Prostate gland (tissue), 2 donors: ENCODE data around the gene ITGA1. TPM values are rescaled to one million over a fixed set of nuclear protein-coding genes. Genes with fewer than 3 reads are reported as not detected.
A peak's percentile ranks its signal among the peaks of the same experiment; 100 is the strongest.

Source experiments
- DNase-seq: peaks from one replicate; pipeline ENCODE4 v3.0.0-alpha.2; 2019; ENCODE audit warnings: low spot score
- H3K27ac ChIP-seq, 2 donors: fragments of 200-600 bp; sonication (generic); 2 replicates each; pipeline ENCODE4 v1.5.1; 2017 to 2019
- H3K27me3 ChIP-seq: fragments of 200-600 bp; sonication (generic); replicated peaks from 2 replicates; pipeline ENCODE4 v1.5.1; 2019; ENCODE audit not compliant: insufficient read depth
- H3K36me3 ChIP-seq, 2 donors: fragments of 200-600 bp; sonication (generic); 1 replicate in 1 of 2; 2 replicates in 1 of 2; pipeline versions ENCODE4 v1.5.1 to v1.8.1; 2017 to 2019
- H3K4me1 ChIP-seq: fragments of 200-600 bp; sonication (generic); replicated peaks from 2 replicates; pipeline ENCODE4 v1.5.1; 2019
- H3K4me3 ChIP-seq, 2 donors: fragments of 200-600 bp; sonication (generic); 2 replicates each; pipeline ENCODE4 v1.5.1; 2017 to 2019
- H3K9me3 ChIP-seq: fragments of 200-600 bp; sonication (generic); 2 replicates; pipeline ENCODE4 v1.5.1; 2017
- CTCF ChIP-seq, 4 experiments: fragments of 200-600 bp in 2 of 4; fragments of 450-650 bp in 2 of 4; sonication (generic) in 2 of 4; IDR thresholded peaks; 1 replicate in 3 of 4; 2 replicates in 1 of 4; pipeline ENCODE4 v1.5.1; 2016 to 2019; ENCODE audit warnings: antibody characterized with exemption in 4 of 4, mild to moderate bottlenecking in 2 of 4, moderate library complexity in 2 of 4
- POLR2A ChIP-seq: fragments of 450-650 bp; IDR thresholded peaks from one replicate; pipeline ENCODE4 v1.6.1; 2016; ENCODE audit warnings: antibody characterized with exemption, mild to moderate bottlenecking
- POLR2AphosphoS5 ChIP-seq: sonication (generic); formaldehyde crosslinking; IDR thresholded peaks from one replicate; pipeline ENCODE4 v1.6.1; 2017; ENCODE audit warnings: antibody characterized with exemption
- WGBS: methylation state at CpG from one replicate; pipeline ENCODE4 v1.1.5; 2018; 5-methylcytosine and 5-hydroxymethylcytosine counted together
- intact Hi-C: fragments of 100-400 bp; cut with DNase I; formaldehyde crosslinking; loops from one replicate; pipeline ENCODE4 v1.14.2; 2022
- total RNA-seq, 2 donors: library from RNA; depleted of rRNA; stranded (reverse); fragments of >200 nt; gene quantifications; one replicate each; pipeline ENCODE4 v1.1.0, GENCODE V29; 2016

The ITGA1 gene
- total RNA-seq, 2 donors from 2014 or later: 43.7 to 78.3 TPM

- TF ChIP-seq CTCF (IDR thresholded peaks at IDR 0.05) (no peak), POLR2AphosphoS5 (no peak), POLR2A (no peak)
- intact Hi-C loops: loop anchor here (5.0 kb wide), 1 partner anchor 90 kb away; no protein-coding TSS in a partner anchor
- Histone ChIP-seq H3K27me3 (no peaks in the 10 kb centered on the region), H3K4me3 (no peak overlapping the region), H3K27ac (no peak overlapping the region), H3K4me1 (peaks cover 4% of the 10 kb centered on the region), H3K36me3 (no peaks in the 10 kb centered on the region), H3K9me3 (no peaks in the 10 kb centered on the region)
- no peak for DNase-seq
- 62% methylated on average over 6 of the region's 6 CpGs for WGBS
Measured at GRCh38 chr5:52892242-52892878, 104.6 kb downstream of the ITGA1 start.

DNA sequence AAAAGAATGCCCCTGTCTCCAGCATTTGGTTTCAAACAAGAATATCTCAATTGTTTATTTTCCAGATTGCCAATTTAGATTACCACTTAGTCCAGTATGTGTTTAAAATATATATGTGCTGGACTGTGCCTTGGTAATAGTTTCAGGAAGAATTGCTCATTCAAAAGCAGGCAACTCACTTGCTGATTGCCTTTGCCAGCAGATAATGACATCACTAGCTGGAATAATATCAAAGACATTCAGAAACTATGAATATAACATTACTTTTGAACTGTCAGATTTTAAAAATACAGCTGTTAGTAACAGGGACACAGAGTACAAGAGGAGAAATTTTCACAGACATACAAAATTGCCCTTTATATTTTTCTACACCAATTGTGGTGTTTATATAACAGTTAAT is 105.4 kb downstream of the ITGA1 start:
- no peak for DNase-seq
- TF ChIP-seq POLR2AphosphoS5: peak; percentile 44
- no peak for TF ChIP-seq CTCF (IDR thresholded peaks at IDR 0.05)
- Histone ChIP-seq H3K36me3 (no peaks in the 10 kb centered on the region), H3K9me3 (no peaks in the 10 kb centered on the region), H3K4me1 (peaks cover 4% of the 10 kb centered on the region), H3K27me3 (no peaks in the 10 kb centered on the region), H3K27ac (peak overlapping the region in 1 of 2 donors; percentile 13), H3K4me3 (no peak overlapping the region)
- intact Hi-C loops: loop anchor here (5.0 kb wide), 1 partner anchor 91 kb away; no protein-coding TSS in a partner anchor

DNA sequence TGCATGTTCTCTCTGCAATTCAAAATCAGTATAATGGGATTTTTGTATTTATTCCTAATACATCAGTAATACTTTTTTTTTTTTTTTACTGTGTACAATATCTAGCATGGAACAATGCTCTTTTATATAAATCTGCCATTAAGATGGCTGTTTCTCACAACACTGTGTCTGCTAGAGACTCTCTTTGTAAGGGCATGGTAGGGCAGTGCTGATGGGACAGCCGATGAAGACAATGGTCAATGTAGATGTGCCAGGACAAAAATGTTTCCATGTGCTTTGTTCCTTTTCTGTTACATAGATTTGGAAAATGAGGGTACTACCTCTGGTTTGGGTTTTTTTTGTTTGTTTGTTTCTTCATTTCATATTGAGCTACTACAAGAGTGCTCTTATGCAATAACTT is 106.1 kb downstream of the ITGA1 start:
- 74% methylated on average over 1 of the region's 1 CpG for WGBS
- no peak for TF ChIP-seq CTCF (IDR thresholded peaks at IDR 0.05)
- TF ChIP-seq POLR2A: no peak
- TF ChIP-seq POLR2AphosphoS5: no peak
- no peak overlapping the region for H3K4me3 ChIP-seq
- peak overlapping the region in 1 of 2 donors; percentile 34 for H3K27ac ChIP-seq
- no peak for DNase-seq
- intact Hi-C loops: loop anchor here (5.0 kb wide), 1 partner anchor 92 kb away; no protein-coding TSS in a partner anchor
- no peaks in the 10 kb centered on the region for H3K27me3 ChIP-seq
- no peaks in the 10 kb centered on the region for H3K36me3 ChIP-seq
- peaks cover 4% of the 10 kb centered on the region for H3K4me1 ChIP-seq
- no peaks in the 10 kb centered on the region for H3K9me3 ChIP-seq

GRCh38 chr5:52894451-52894850 is 106.7 kb downstream of the ITGA1 start:
- peaks cover 4% of the 10 kb centered on the region for H3K4me1 ChIP-seq
- H3K27ac ChIP-seq: peak overlapping the region; percentile 13 to 34
- H3K27me3 ChIP-seq: no peaks in the 10 kb centered on the region
- TF ChIP-seq POLR2A (no peak), POLR2AphosphoS5 (no peak), CTCF (IDR thresholded peaks at IDR 0.05) (no peak)
- intact Hi-C loops: loop anchor here (5.0 kb wide), 1 partner anchor 92 kb away; no protein-coding TSS in a partner anchor
- no peak overlapping the region for H3K4me3 ChIP-seq
- 49% methylated on average over 2 of the region's 2 CpGs for WGBS
- H3K36me3 ChIP-seq: no peaks in the 10 kb centered on the region
- no peaks in the 10 kb centered on the region for H3K9me3 ChIP-seq
- no peak for DNase-seq

- Histone ChIP-seq H3K27me3 (no peaks in the 10 kb centered on the region), H3K27ac (peak overlapping the region; percentile 15 to 34), H3K4me3 (no peak overlapping the region), H3K36me3 (no peaks in the 10 kb centered on the region), H3K4me1 (peaks cover 4% of the 10 kb centered on the region), H3K9me3 (no peaks in the 10 kb centered on the region)
- peak; percentile 30 for TF ChIP-seq POLR2AphosphoS5
- TF ChIP-seq CTCF (IDR thresholded peaks at IDR 0.05): no peak
- TF ChIP-seq POLR2A: no peak
- intact Hi-C loops: no loop called here
- 23% methylated on average over 2 of the region's 2 CpGs for WGBS
- DNase-seq: no peak
Measured at GRCh38 chr5:52895075-52895474, 107.4 kb downstream of the ITGA1 start.
